Mesendoderm (in vitro differentiated cells): ENCODE measurements around the gene RHBDF2.
A peak's percentile ranks its signal among the peaks of the same experiment; 100 is the strongest.

Source experiments
- DNase-seq: peaks from one replicate; pipeline ENCODE4 v3.0.0; 2013
- H2AK5ac ChIP-seq: 2 replicates; pipeline ENCODE4 v1.6.1; 2013; ENCODE audit warnings: low read length, inconsistent platforms
- H2BK120ac ChIP-seq: 2 replicates; pipeline ENCODE4 v1.6.1; 2013; ENCODE audit warnings: low read depth, mild to moderate bottlenecking, low read length, moderate library complexity, mixed read lengths
- H2BK15ac ChIP-seq: replicated peaks from 2 replicates; pipeline ENCODE4 v1.6.1; 2013; ENCODE audit warnings: low read depth, mild to moderate bottlenecking, moderate library complexity
- H2BK5ac ChIP-seq: 2 replicates; pipeline ENCODE4 v1.6.1; 2013; ENCODE audit warnings: low read length, inconsistent platforms
- H3K18ac ChIP-seq: 2 replicates; pipeline ENCODE4 v1.6.1; 2013; ENCODE audit warnings: mild to moderate bottlenecking, low read length, mixed read lengths
- H3K23ac ChIP-seq: one replicate; pipeline ENCODE4 v1.6.1; 2013; ENCODE audit warnings: low read length
- H3K27ac ChIP-seq: 2 replicates; pipeline ENCODE4 v1.5.1; 2013; ENCODE audit warnings: low read depth, mild to moderate bottlenecking, inconsistent platforms, low read length, moderate library complexity
- H3K27me3 ChIP-seq: 2 replicates; pipeline ENCODE4 v1.6.1; 2013; ENCODE audit warnings: low read length, control low read depth, mild to moderate bottlenecking, inconsistent platforms; ENCODE audit not compliant: insufficient read depth, poor library complexity
- H3K36me3 ChIP-seq: 2 replicates; pipeline ENCODE4 v1.6.1; 2013; ENCODE audit warnings: low read length, inconsistent platforms; ENCODE audit not compliant: control insufficient read depth, insufficient read depth
- H3K4ac ChIP-seq: one replicate; pipeline ENCODE4 v1.6.1; 2013; ENCODE audit warnings: low read depth, mild to moderate bottlenecking, low read length, moderate library complexity
- H3K4me1 ChIP-seq: 2 replicates; pipeline ENCODE4 v1.6.1; 2013; ENCODE audit warnings: low read depth, low read length, inconsistent platforms; ENCODE audit not compliant: control insufficient read depth
- H3K4me2 ChIP-seq: 2 replicates; pipeline ENCODE4 v1.6.1; 2013; ENCODE audit warnings: low read length
- H3K4me3 ChIP-seq: 2 replicates; pipeline ENCODE4 v1.5.1; 2013; ENCODE audit warnings: mild to moderate bottlenecking, low read length
- H3K56ac ChIP-seq: one replicate; pipeline ENCODE4 v1.6.1; 2013; ENCODE audit warnings: low read length
- H3K79me1 ChIP-seq: 2 replicates; pipeline ENCODE4 v1.6.1; 2013; ENCODE audit warnings: low read length, inconsistent platforms
- H3K79me2 ChIP-seq: 2 replicates; pipeline ENCODE4 v1.6.1; 2013; ENCODE audit warnings: mild to moderate bottlenecking, low read length; ENCODE audit not compliant: control insufficient read depth, insufficient read depth
- H3K9ac ChIP-seq: 2 replicates; pipeline ENCODE4 v1.6.1; 2013; ENCODE audit warnings: low read length, inconsistent platforms
- H4K5ac ChIP-seq: one replicate; pipeline ENCODE4 v1.6.1; 2013; ENCODE audit warnings: low read length
- H4K8ac ChIP-seq: one replicate; pipeline ENCODE4 v1.6.1; 2013; ENCODE audit warnings: low read depth, mild to moderate bottlenecking, control low read depth, low read length, moderate library complexity
- WGBS: extraction: QIAGEN DNeasy Blood & Tissue Kit; methylation state at CpG from one replicate; pipeline ENCODE4 v1.1.7; 2013; ENCODE audit warnings: low lambda C conversion rate, missing lambda C conversion rate; ENCODE audit not compliant: insufficient coverage; ENCODE audit errors: extremely low coverage; 5-methylcytosine and 5-hydroxymethylcytosine counted together

Gene RHBDF2

DNA sequence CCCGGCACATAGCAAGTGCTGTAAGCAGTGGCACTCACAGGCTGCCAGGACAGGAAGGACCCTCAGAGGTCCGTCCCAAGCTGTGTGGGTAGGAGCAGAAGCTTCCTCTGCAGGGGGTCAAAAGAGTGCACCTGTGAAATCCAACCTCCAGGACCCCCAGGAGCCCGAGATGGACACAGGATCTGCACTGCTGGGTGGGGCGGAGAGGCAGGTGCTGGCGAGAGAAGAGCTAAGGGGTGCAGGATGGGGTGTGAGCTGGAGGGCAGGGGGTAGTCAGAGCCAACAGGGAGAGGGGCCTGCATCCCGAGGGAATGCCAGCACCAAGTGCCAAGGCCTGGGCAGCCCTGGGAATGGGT lies 34.5 kb downstream of the RHBDF2 start:
- Histone ChIP-seq H2BK15ac (no peak overlapping the region), H2BK120ac (no peak overlapping the region), H3K79me1 (no peaks in the 10 kb centered on the region), H3K4me3 (no peak overlapping the region), H3K23ac (no peak overlapping the region), H4K5ac (no peak overlapping the region), H3K4me2 (no peak overlapping the region), H2BK5ac (no peak overlapping the region), H3K56ac (no peak overlapping the region), H3K27ac (no peak overlapping the region), H3K9ac (no peak overlapping the region), H3K4me1 (no peaks in the 10 kb centered on the region), H3K27me3 (no peaks in the 10 kb centered on the region), H3K4ac (no peak overlapping the region), H4K8ac (no peak overlapping the region), H3K18ac (no peak overlapping the region), H2AK5ac (no peak overlapping the region), H3K36me3 (no peaks in the 10 kb centered on the region), H3K79me2 (no peaks in the 10 kb centered on the region)
- WGBS, result no CpG with 5 or more reads among the region's 6 CpGs
- no peak for DNase-seq

DNA sequence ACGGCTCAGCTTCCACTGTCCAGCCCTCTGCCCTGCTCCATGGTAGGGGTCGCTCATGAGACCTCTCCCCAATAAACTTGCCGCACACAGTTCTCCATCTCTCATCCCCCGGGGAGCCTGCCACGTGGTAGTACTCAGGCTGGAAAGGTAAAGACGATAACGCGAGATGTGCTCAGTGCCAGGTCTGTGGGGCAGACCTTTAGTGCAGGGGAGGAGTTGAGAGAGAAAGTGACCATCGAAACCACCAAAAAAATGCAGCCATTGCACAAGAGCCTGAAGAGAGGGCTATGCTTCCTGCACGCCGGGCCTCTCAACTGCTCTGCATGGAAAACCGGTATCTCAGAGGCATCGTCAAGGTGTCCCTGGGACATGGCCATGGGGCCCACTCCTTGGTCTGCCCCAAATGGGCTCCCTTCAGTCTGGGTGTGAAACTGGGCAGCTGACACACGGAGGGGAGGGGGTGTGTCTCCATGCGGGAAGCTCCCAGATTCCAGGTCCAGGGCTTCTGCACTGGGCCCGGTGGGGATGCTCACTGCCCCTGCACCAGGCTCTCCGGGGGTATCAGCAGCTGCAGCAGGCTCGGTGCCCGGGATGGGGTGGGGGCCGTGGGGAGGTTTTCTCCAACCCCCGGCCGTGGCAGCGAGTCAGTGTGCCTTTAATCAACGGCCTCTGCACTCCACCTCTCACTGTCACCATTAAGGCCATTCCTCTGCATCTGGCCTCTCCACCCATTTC lies 38.5 kb downstream of the RHBDF2 start:
- no peak overlapping the region for H3K4me3 ChIP-seq
- H3K4me2 ChIP-seq, result no peak overlapping the region
- H3K36me3 ChIP-seq, result no peaks in the 10 kb centered on the region
- no peak overlapping the region for H3K18ac ChIP-seq
- no peaks in the 10 kb centered on the region for H3K79me1 ChIP-seq
- no peak overlapping the region for H2BK120ac ChIP-seq
- no peak overlapping the region for H2BK5ac ChIP-seq
- H3K27ac ChIP-seq, result no peak overlapping the region
- H2AK5ac ChIP-seq, result no peak overlapping the region
- no CpG with 5 or more reads among the region's 24 CpGs for WGBS
- H3K23ac ChIP-seq, result no peak overlapping the region
- no peak overlapping the region for H4K5ac ChIP-seq
- no peak overlapping the region for H4K8ac ChIP-seq
- H3K56ac ChIP-seq, result no peak overlapping the region
- H3K9ac ChIP-seq, result no peak overlapping the region
- no peaks in the 10 kb centered on the region for H3K4me1 ChIP-seq
- H3K4ac ChIP-seq, result no peak overlapping the region
- H3K27me3 ChIP-seq, result no peaks in the 10 kb centered on the region
- DNase-seq, result no peak
- no peak overlapping the region for H2BK15ac ChIP-seq
- no peaks in the 10 kb centered on the region for H3K79me2 ChIP-seq

DNA sequence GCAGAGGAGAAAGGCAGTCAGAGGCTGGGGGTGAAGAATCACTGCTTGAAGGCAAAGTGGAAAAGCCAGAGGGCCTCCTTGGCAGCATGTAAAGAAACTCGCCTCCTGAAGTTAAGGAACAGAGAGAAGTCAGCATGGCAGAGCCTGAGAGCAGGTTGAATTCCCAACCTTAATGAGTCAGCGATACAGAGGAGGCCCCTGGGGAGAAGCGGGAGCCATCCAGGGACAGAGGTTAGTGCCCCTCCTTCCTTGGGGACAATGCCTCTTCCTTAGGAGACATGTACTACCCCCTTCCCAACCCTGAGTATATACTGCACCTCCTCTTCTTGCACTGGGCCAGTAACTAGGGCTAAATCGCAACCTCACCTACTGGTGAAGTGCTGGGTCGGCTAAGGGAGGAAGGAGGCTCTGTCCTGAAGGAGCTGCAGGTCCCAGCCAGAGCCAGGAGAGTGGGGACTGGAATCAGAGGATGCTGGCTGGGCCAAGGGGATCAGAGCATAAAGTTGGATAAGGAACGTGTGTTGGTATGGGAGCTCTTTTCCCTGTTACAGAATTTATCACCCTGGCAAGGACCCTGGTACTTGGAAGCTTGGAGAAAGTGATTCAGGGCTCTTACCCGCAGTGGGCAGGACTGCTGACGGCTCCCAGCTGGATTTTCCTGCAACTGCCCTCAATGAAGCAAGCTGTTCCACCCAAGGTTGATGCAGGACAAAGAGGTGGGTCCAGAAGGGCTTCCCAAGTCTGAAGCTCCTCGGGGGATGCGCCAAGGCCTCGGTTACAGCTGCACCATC lies 39.3 kb downstream of the RHBDF2 start:
- Histone ChIP-seq H3K23ac (no peak overlapping the region), H3K36me3 (no peaks in the 10 kb centered on the region), H3K4me3 (no peak overlapping the region), H3K56ac (no peak overlapping the region), H3K79me1 (no peaks in the 10 kb centered on the region), H4K5ac (no peak overlapping the region), H3K79me2 (no peaks in the 10 kb centered on the region), H2BK15ac (no peak overlapping the region), H3K4ac (no peak overlapping the region), H2BK120ac (no peak overlapping the region), H2AK5ac (no peak overlapping the region), H3K4me1 (no peaks in the 10 kb centered on the region), H3K9ac (no peak overlapping the region), H3K4me2 (no peak overlapping the region), H2BK5ac (no peak overlapping the region), H4K8ac (no peak overlapping the region), H3K27ac (no peak overlapping the region), H3K18ac (no peak overlapping the region), H3K27me3 (no peaks in the 10 kb centered on the region)
- WGBS, result no CpG with 5 or more reads among the region's 11 CpGs
- DNase-seq, result no peak

DNA sequence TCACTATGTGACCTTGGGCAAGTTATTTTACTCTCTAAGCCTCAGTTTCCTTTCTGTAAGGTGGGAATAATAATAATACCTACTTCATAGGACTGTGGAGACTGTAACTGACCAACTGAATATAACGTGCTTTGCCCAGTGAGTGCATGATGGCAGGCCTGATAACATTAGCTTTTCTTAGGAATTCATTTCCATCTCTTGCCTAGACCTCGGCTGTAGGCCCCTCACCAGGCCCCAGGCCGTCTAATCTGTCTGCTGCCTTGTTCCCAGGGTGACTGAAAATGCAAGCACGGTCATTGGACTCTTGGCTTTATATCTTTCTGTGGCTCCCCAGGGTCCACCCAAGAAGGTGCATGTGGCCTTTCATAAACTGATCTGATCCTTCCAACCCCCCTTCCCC lies 41.5 kb downstream of the RHBDF2 start:
- Histone ChIP-seq H3K27ac (no peak overlapping the region), H3K36me3 (no peaks in the 10 kb centered on the region), H3K56ac (no peak overlapping the region), H3K4me1 (no peaks in the 10 kb centered on the region), H2BK5ac (no peak overlapping the region), H3K9ac (no peak overlapping the region), H3K4me3 (no peak overlapping the region), H3K79me1 (no peaks in the 10 kb centered on the region), H4K5ac (no peak overlapping the region), H2BK15ac (no peak overlapping the region), H3K23ac (no peak overlapping the region), H3K4me2 (no peak overlapping the region), H3K79me2 (no peaks in the 10 kb centered on the region), H2BK120ac (no peak overlapping the region), H4K8ac (no peak overlapping the region), H3K18ac (no peak overlapping the region), H3K27me3 (no peaks in the 10 kb centered on the region), H2AK5ac (no peak overlapping the region), H3K4ac (no peak overlapping the region)
- WGBS, result no CpG with 5 or more reads among the region's 4 CpGs
- DNase-seq, result no peak

DNA sequence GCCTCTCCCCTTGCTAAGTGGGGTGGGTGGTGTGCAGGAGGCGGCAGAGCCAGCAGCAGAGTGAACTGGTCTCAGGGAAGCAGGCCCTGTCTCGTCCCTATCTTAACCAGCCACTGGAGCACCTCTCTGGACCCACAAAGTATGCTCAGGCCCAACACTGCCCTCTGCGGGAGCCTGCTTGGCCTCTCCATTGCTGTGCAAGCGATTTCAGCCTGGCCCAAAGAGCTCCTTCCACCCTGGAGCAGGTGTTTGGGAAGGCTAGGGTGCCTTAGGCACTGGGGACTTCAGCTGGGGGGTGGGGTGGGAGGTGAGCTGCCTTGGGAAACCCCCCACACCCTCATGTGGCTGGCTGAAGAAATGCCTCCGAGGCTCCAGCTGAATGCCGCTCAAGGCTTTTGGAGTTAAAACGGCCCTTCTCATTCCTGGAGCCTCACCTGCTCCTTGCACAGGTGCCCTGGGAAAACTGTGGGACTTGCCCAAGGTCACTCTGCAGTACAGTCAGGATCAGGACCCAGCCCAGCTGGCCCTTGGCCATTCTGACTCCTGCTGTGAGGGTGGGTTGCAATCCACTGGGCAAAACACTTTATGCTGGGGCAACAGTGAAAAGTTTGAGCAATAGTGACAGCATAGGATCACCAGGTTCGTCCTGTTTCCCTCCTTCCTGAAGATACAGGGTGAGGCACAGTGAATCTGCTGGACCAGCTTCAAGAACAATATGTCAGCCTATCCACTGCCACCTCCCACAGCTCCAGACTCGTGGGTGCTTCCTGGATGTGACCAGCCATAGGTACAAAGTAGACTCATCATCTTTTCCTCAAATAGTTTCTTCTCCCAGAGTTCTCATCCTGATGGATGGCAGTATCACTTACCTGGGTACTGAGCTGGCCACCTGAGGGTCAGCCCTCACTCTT lies 42.4 kb downstream of the RHBDF2 start:
- H3K79me2 ChIP-seq, result no peaks in the 10 kb centered on the region
- H3K4ac ChIP-seq, result no peak overlapping the region
- H2AK5ac ChIP-seq, result no peak overlapping the region
- no peak overlapping the region for H2BK5ac ChIP-seq
- H3K23ac ChIP-seq, result no peak overlapping the region
- no peak overlapping the region for H3K4me3 ChIP-seq
- no peak overlapping the region for H3K56ac ChIP-seq
- DNase-seq, result peak; percentile 86
- H4K8ac ChIP-seq, result no peak overlapping the region
- no peak overlapping the region for H3K27ac ChIP-seq
- no CpG with 5 or more reads among the region's 9 CpGs for WGBS
- no peak overlapping the region for H2BK120ac ChIP-seq
- H4K5ac ChIP-seq, result no peak overlapping the region
- no peak overlapping the region for H3K9ac ChIP-seq
- no peak overlapping the region for H2BK15ac ChIP-seq
- no peaks in the 10 kb centered on the region for H3K27me3 ChIP-seq
- H3K36me3 ChIP-seq, result no peaks in the 10 kb centered on the region
- no peak overlapping the region for H3K18ac ChIP-seq
- H3K4me1 ChIP-seq, result no peaks in the 10 kb centered on the region
- no peaks in the 10 kb centered on the region for H3K79me1 ChIP-seq
- H3K4me2 ChIP-seq, result no peak overlapping the region
